CD4-positive, CD25-positive, alpha-beta regulatory T cell (primary cell): Measurements from ENCODE around the gene ASTN1. TPM values are rescaled to one million over a fixed set of nuclear protein-coding genes. Genes with fewer than 3 reads are reported as not detected.

Source experiments
- ATAC-seq, 2 donors: fragments of 150-1000 bp; cut with Tn5 transposase; one replicate each; pipeline ENCODE4 v1.10.0; 2021; ENCODE audit warnings: low read depth in 2 of 2, moderate number of reproducible peaks in 2 of 2, moderate library complexity in 1 of 2
- DNase-seq, 3 donors: peaks; one replicate each; pipeline versions ENCODE4 v3.0.0 to v3.0.0-alpha.2; 2012 to 2022; ENCODE audit warnings: mixed read lengths in 1 of 3
- H3K27ac ChIP-seq: one replicate; pipeline ENCODE4 v1.7.0; 2013; ENCODE audit warnings: mild to moderate bottlenecking, low read length; ENCODE audit not compliant: insufficient read depth, poor library complexity, severe bottlenecking
- H3K27me3 ChIP-seq: one replicate; pipeline ENCODE4 v1.7.0; 2013; ENCODE audit warnings: low read length; ENCODE audit not compliant: control insufficient read depth, insufficient read depth
- H3K36me3 ChIP-seq: one replicate; pipeline ENCODE4 v1.7.0; 2013; ENCODE audit warnings: mild to moderate bottlenecking, low read length, moderate library complexity; ENCODE audit not compliant: control insufficient read depth, insufficient read depth
- H3K4me1 ChIP-seq: 2 replicates; pipeline ENCODE4 v1.7.0; 2013; ENCODE audit warnings: mild to moderate bottlenecking, low read length; ENCODE audit not compliant: insufficient read depth, control insufficient read depth, poor library complexity, severe bottlenecking
- H3K4me3 ChIP-seq: one replicate; pipeline ENCODE4 v1.7.0; 2013; ENCODE audit warnings: low read depth, mild to moderate bottlenecking, low read length, moderate library complexity
- H3K9me3 ChIP-seq, 2 experiments: 1 replicate in 1 of 2; 2 replicates in 1 of 2; pipeline ENCODE4 v1.7.0; 2013; ENCODE audit warnings: low read length in 2 of 2, mild to moderate bottlenecking in 1 of 2, moderate library complexity in 1 of 2; ENCODE audit not compliant: control insufficient read depth in 2 of 2
- H3K27ac Mint-ChIP-seq, 3 donors: one replicate each; pipeline ENCODE4 v1.8.0; 2020 to 2022; ENCODE audit warnings: mild to moderate bottlenecking in 3 of 3, mixed read lengths in 3 of 3, moderate library complexity in 2 of 3
- H3K27me3 Mint-ChIP-seq: one replicate; pipeline ENCODE4 v1.8.0; 2022; ENCODE audit warnings: mild to moderate bottlenecking, mixed read lengths
- H3K36me3 Mint-ChIP-seq: one replicate; pipeline ENCODE4 v1.8.0; 2020; ENCODE audit warnings: mixed read lengths
- H3K4me1 Mint-ChIP-seq, 4 donors: one replicate each; pipeline ENCODE4 v1.8.0; 2020 to 2022; ENCODE audit warnings: mixed read lengths in 4 of 4, mild to moderate bottlenecking in 1 of 4
- H3K4me3 Mint-ChIP-seq, 4 donors: one replicate each; pipeline ENCODE4 v1.8.0; 2020 to 2022; ENCODE audit warnings: mild to moderate bottlenecking in 4 of 4, mixed read lengths in 4 of 4, moderate library complexity in 3 of 4
- H3K9me3 Mint-ChIP-seq, 7 donors: one replicate each; pipeline ENCODE4 v1.8.0; 2020 to 2022; ENCODE audit warnings: mixed read lengths in 7 of 7, mild to moderate bottlenecking in 3 of 7, moderate library complexity in 2 of 7
- polyA plus RNA-seq, 4 donors: library from polyadenylated mRNA; unstranded; fragments of 300-500 nt; fragmentation: Illumina TruSeq; gene quantifications; one replicate each; pipeline ENCODE4 v1.2.3, GENCODE V29; 2021
- total RNA-seq: library from RNA; stranded (reverse); gene quantifications from one replicate; pipeline ENCODE4 v1.2.3, GENCODE V29; 2022

The ASTN1 gene
- total and polyA plus RNA-seq, 5 donors from 2014 or later: not detected

- ATAC-seq (no peak), DNase-seq (no peak)
- Mint-ChIP-seq H3K36me3 (no peaks in the 10 kb centered on the region), H3K4me1 (no peaks in the 10 kb centered on the region), H3K27ac (no peak overlapping the region), H3K9me3 (peaks cover 0 to 2% (median 0%) of the 10 kb centered on the region in 7 donors), H3K4me3 (no peak overlapping the region), H3K27me3 (no peaks in the 10 kb centered on the region)
- Histone ChIP-seq H3K4me3 (no peak overlapping the region), H3K27ac (no peak overlapping the region), H3K27me3 (no peaks in the 10 kb centered on the region), H3K9me3 (no peaks in the 10 kb centered on the region), H3K36me3 (no peaks in the 10 kb centered on the region), H3K4me1 (no peaks in the 10 kb centered on the region)
These were observed 153.0 kb downstream of the ASTN1 start for GRCh38 chr1:177011508-177011907.

DNA sequence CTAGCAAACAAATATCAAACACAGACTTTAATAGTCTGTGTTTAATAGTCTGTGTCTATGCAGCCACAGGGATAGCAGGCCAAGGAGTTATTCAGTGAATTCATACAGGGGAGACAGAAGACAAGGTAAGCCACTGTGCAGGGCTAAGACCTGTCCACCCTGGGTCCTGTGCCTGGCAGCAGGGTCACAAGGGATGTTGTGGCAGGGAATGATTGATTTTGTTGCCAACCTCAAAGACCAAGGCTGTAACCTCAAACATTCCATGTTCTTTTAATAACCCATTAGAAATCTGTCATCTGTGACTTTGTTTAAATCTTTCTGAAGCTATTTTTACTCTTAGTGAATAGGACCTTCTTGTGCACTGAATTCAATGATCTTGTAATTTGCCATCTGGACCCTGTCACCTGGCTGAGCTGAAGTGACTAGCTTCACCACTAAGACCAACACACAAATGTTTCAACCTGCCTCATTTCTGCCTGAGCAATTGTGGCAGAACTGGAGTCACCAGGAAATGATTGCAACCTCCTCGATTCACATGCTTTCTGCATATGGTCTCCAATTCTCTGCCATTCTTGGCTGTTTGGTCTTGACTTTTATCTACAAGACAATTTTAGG lies 154.2 kb downstream of the ASTN1 start:
- H3K4me3 Mint-ChIP-seq: no peak overlapping the region
- Histone ChIP-seq H3K27me3 (no peaks in the 10 kb centered on the region), H3K27ac (no peak overlapping the region), H3K36me3 (no peaks in the 10 kb centered on the region), H3K4me1 (no peaks in the 10 kb centered on the region), H3K4me3 (no peak overlapping the region), H3K9me3 (no peaks in the 10 kb centered on the region)
- H3K27ac Mint-ChIP-seq: no peak overlapping the region
- no peak for DNase-seq
- no peaks in the 10 kb centered on the region for H3K27me3 Mint-ChIP-seq
- no peaks in the 10 kb centered on the region for H3K4me1 Mint-ChIP-seq
- H3K9me3 Mint-ChIP-seq: peaks cover 0 to 2% (median 0%) of the 10 kb centered on the region in 7 donors
- H3K36me3 Mint-ChIP-seq: no peaks in the 10 kb centered on the region
- ATAC-seq: no peak

DNA sequence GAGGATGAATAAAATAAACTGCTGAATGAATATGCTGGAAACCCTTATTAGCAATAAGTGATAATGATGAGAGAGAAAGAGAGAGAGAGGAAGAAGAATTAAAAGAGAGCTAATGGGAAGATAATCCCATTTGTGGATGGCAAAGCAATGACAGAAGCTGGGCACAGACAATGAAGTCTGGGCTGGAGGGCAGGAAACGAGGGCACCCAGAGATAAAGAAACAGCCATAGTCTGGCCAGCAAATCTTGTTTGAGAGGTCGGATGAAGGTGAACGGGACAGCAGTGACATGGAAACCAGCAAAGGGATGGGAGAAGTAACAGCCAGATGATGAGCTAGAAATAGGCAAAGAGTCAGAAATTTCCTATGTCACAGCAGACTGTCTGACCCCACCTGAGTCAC lies 155.9 kb downstream of the ASTN1 start:
- H3K4me1 Mint-ChIP-seq: no peaks in the 10 kb centered on the region
- H3K27me3 ChIP-seq: no peaks in the 10 kb centered on the region
- no peak overlapping the region for H3K27ac ChIP-seq
- no peaks in the 10 kb centered on the region for H3K9me3 ChIP-seq
- H3K9me3 Mint-ChIP-seq: peaks cover 0 to 5% (median 0%) of the 10 kb centered on the region in 7 donors
- no peak for DNase-seq
- H3K36me3 Mint-ChIP-seq: no peaks in the 10 kb centered on the region
- no peak overlapping the region for H3K27ac Mint-ChIP-seq
- ATAC-seq: no peak
- no peaks in the 10 kb centered on the region for H3K4me1 ChIP-seq
- H3K4me3 ChIP-seq: no peak overlapping the region
- H3K27me3 Mint-ChIP-seq: no peaks in the 10 kb centered on the region
- H3K36me3 ChIP-seq: no peaks in the 10 kb centered on the region
- H3K4me3 Mint-ChIP-seq: no peak overlapping the region

GRCh38 chr1:177007437-177008161 lies 156.9 kb downstream of the ASTN1 start:
- no peak overlapping the region for H3K27ac Mint-ChIP-seq
- Histone ChIP-seq H3K27me3 (no peaks in the 10 kb centered on the region), H3K36me3 (no peaks in the 10 kb centered on the region), H3K4me1 (no peaks in the 10 kb centered on the region), H3K9me3 (no peaks in the 10 kb centered on the region), H3K27ac (no peak overlapping the region), H3K4me3 (no peak overlapping the region)
- H3K27me3 Mint-ChIP-seq: no peaks in the 10 kb centered on the region
- H3K4me3 Mint-ChIP-seq: no peak overlapping the region
- no peaks in the 10 kb centered on the region for H3K4me1 Mint-ChIP-seq
- peaks cover 0 to 7% (median 0%) of the 10 kb centered on the region in 7 donors for H3K9me3 Mint-ChIP-seq
- DNase-seq: no peak
- no peak for ATAC-seq
- no peaks in the 10 kb centered on the region for H3K36me3 Mint-ChIP-seq

DNA sequence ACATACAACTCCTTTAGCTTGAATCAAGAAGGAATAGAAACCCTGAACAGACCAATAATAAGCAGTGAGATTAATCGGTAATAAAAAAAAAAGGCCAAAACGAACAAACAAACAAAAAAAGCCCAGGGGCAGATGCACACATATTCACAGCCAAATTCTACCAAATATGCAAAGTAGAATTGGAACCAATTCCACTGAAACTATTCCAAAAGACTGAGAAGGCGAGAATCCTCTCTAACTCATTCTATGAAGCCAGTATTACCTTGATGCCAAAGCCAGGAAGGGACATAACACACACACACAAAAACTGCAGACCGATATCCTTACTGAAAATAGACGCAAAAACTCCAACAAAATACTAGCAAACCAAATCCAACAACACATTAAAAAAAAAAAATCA lies 161.6 kb downstream of the ASTN1 start:
- H3K4me1 ChIP-seq: no peaks in the 10 kb centered on the region
- ATAC-seq (no peak), DNase-seq (no peak)
- Mint-ChIP-seq H3K4me3 (no peak overlapping the region), H3K27ac (no peak overlapping the region), H3K4me1 (no peaks in the 10 kb centered on the region), H3K36me3 (no peaks in the 10 kb centered on the region), H3K27me3 (no peaks in the 10 kb centered on the region), H3K9me3 (peaks cover 0 to 4% (median 1%) of the 10 kb centered on the region in 7 donors)
- no peak overlapping the region for H3K27ac ChIP-seq
- no peaks in the 10 kb centered on the region for H3K27me3 ChIP-seq
- no peaks in the 10 kb centered on the region for H3K9me3 ChIP-seq
- H3K4me3 ChIP-seq: no peak overlapping the region
- H3K36me3 ChIP-seq: no peaks in the 10 kb centered on the region

GRCh38 chr1:177001556-177001955 lies 163.0 kb downstream of the ASTN1 start:
- H3K36me3 Mint-ChIP-seq: no peaks in the 10 kb centered on the region
- no peak for DNase-seq
- H3K4me1 Mint-ChIP-seq: no peaks in the 10 kb centered on the region
- peaks cover 0 to 6% (median 1%) of the 10 kb centered on the region in 7 donors for H3K9me3 Mint-ChIP-seq
- H3K36me3 ChIP-seq: no peaks in the 10 kb centered on the region
- H3K4me1 ChIP-seq: no peaks in the 10 kb centered on the region
- no peaks in the 10 kb centered on the region for H3K27me3 Mint-ChIP-seq
- no peak for ATAC-seq
- H3K9me3 ChIP-seq: no peaks in the 10 kb centered on the region
- no peak overlapping the region for H3K4me3 ChIP-seq
- H3K27me3 ChIP-seq: no peaks in the 10 kb centered on the region
- no peak overlapping the region for H3K27ac Mint-ChIP-seq
- no peak overlapping the region for H3K4me3 Mint-ChIP-seq
- H3K27ac ChIP-seq: no peak overlapping the region

GRCh38 chr1:176998183-176998795 lies 166.2 kb downstream of the ASTN1 start:
- no peaks in the 10 kb centered on the region for H3K4me1 Mint-ChIP-seq
- H3K36me3 ChIP-seq: no peaks in the 10 kb centered on the region
- peaks cover 0 to 5% (median 1%) of the 10 kb centered on the region in 7 donors for H3K9me3 Mint-ChIP-seq
- ATAC-seq (no peak), DNase-seq (no peak)
- H3K4me3 Mint-ChIP-seq: no peak overlapping the region
- no peaks in the 10 kb centered on the region for H3K4me1 ChIP-seq
- no peak overlapping the region for H3K4me3 ChIP-seq
- H3K27me3 ChIP-seq: no peaks in the 10 kb centered on the region
- H3K27me3 Mint-ChIP-seq: no peaks in the 10 kb centered on the region
- no peak overlapping the region for H3K27ac Mint-ChIP-seq
- no peaks in the 10 kb centered on the region for H3K9me3 ChIP-seq
- H3K36me3 Mint-ChIP-seq: no peaks in the 10 kb centered on the region
- no peak overlapping the region for H3K27ac ChIP-seq
